DND-41 (cell line): ENCODE results near the gene PLG.
A peak's percentile ranks its signal among the peaks of the same experiment; 100 is the strongest.

ENCODE experiments used
- EZH2 ChIP-seq: IDR thresholded peaks from 3 replicates; pipeline ENCODE4 v1.6.1; 2012; ENCODE audit warnings: borderline replicate concordance, low read depth, mild to moderate bottlenecking, moderate library complexity, low read length, inconsistent platforms; ENCODE audit not compliant: severe bottlenecking
- TF ChIP-seq, protein P1 (sequence below): IDR thresholded peaks from 2 replicates; pipeline ENCODE4 v1.5.1; 2012; ENCODE audit warnings: borderline replicate concordance, low read length, moderate library complexity, mild to moderate bottlenecking; ENCODE audit not compliant: poor library complexity, severe bottlenecking; ENCODE audit errors: extremely low read depth

GRCh38 chr6:160733050-160733646 is 31.1 kb downstream of the PLG start:
- TF ChIP-seq, protein P1, sequence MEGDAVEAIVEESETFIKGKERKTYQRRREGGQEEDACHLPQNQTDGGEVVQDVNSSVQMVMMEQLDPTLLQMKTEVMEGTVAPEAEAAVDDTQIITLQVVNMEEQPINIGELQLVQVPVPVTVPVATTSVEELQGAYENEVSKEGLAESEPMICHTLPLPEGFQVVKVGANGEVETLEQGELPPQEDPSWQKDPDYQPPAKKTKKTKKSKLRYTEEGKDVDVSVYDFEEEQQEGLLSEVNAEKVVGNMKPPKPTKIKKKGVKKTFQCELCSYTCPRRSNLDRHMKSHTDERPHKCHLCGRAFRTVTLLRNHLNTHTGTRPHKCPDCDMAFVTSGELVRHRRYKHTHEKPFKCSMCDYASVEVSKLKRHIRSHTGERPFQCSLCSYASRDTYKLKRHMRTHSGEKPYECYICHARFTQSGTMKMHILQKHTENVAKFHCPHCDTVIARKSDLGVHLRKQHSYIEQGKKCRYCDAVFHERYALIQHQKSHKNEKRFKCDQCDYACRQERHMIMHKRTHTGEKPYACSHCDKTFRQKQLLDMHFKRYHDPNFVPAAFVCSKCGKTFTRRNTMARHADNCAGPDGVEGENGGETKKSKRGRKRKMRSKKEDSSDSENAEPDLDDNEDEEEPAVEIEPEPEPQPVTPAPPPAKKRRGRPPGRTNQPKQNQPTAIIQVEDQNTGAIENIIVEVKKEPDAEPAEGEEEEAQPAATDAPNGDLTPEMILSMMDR: peak; percentile 93
- TF ChIP-seq EZH2: no peak
